Parathyroid adenoma (tissue), 2 donors: ENCODE data around the gene LRRN4.

Experiments
- H2AFZ ChIP-seq: fragments of 300-600 bp; sonication (generic); one replicate; pipeline ENCODE4 v1.7.0; 2017; ENCODE audit warnings: antibody characterized with exemption, mild to moderate bottlenecking
- H3K27ac ChIP-seq: fragments of 300-600 bp; sonication (generic); one replicate; pipeline ENCODE4 v1.7.0; 2017
- H3K27me3 ChIP-seq: fragments of 300-600 bp; sonication (generic); one replicate; pipeline ENCODE4 v1.7.0; 2017; ENCODE audit warnings: low read length; ENCODE audit not compliant: control insufficient read depth, insufficient read depth
- H3K36me3 ChIP-seq: fragments of 300-600 bp; sonication (generic); one replicate; pipeline ENCODE4 v1.7.0; 2017; ENCODE audit warnings: low read length; ENCODE audit not compliant: control insufficient read depth, insufficient read depth
- H3K4me1 ChIP-seq: fragments of 300-600 bp; sonication (generic); one replicate; pipeline ENCODE4 v1.7.0; 2017; ENCODE audit warnings: control low read depth
- H3K4me2 ChIP-seq: fragments of 300-600 bp; sonication (generic); one replicate; pipeline ENCODE4 v1.7.0; 2017; ENCODE audit warnings: low read length
- H3K4me3 ChIP-seq: fragments of 300-600 bp; sonication (generic); one replicate; pipeline ENCODE4 v1.7.0; 2017; ENCODE audit warnings: low read depth, low read length
- H3K79me2 ChIP-seq: fragments of 300-600 bp; sonication (generic); one replicate; pipeline ENCODE4 v1.7.0; 2017; ENCODE audit warnings: control low read depth
- H3K9ac ChIP-seq: fragments of 300-600 bp; sonication (generic); one replicate; pipeline ENCODE4 v1.7.0; 2017; ENCODE audit warnings: mild to moderate bottlenecking
- H3K9me3 ChIP-seq: fragments of 300-600 bp; sonication (generic); one replicate; pipeline ENCODE4 v1.7.0; 2017; ENCODE audit warnings: low read length; ENCODE audit not compliant: control insufficient read depth
- CTCF ChIP-seq: fragments of 300-600 bp; sonication (generic); IDR thresholded peaks from one replicate; pipeline ENCODE4 v1.7.0; 2017; ENCODE audit warnings: antibody characterized with exemption, mild to moderate bottlenecking
- donor health status: primary hyperparathyroidism.

LRRN4 gene

GRCh38 chr20:6074784-6075183 lies 20.9 kb upstream of the LRRN4 start:
- H3K4me2 ChIP-seq, result no peak overlapping the region
- no peaks in the 10 kb centered on the region for H3K9me3 ChIP-seq
- no peak for TF ChIP-seq CTCF
- no peaks in the 10 kb centered on the region for H3K36me3 ChIP-seq
- H3K4me3 ChIP-seq, result no peak overlapping the region
- no peaks in the 10 kb centered on the region for H3K4me1 ChIP-seq
- H3K79me2 ChIP-seq, result no peaks in the 10 kb centered on the region
- no peaks in the 10 kb centered on the region for H3K27me3 ChIP-seq
- H2AFZ ChIP-seq, result no peak overlapping the region
- no peak overlapping the region for H3K9ac ChIP-seq
- H3K27ac ChIP-seq, result no peak overlapping the region

GRCh38 chr20:6074145-6074561 lies 20.3 kb upstream of the LRRN4 start:
- Histone ChIP-seq H3K9me3 (no peaks in the 10 kb centered on the region), H3K4me2 (no peak overlapping the region), H3K79me2 (no peaks in the 10 kb centered on the region), H2AFZ (no peak overlapping the region), H3K4me3 (no peak overlapping the region), H3K9ac (no peak overlapping the region), H3K27ac (no peak overlapping the region), H3K4me1 (no peaks in the 10 kb centered on the region), H3K27me3 (no peaks in the 10 kb centered on the region), H3K36me3 (no peaks in the 10 kb centered on the region)
- no peak for TF ChIP-seq CTCF

- Histone ChIP-seq H2AFZ (no peak overlapping the region), H3K9ac (no peak overlapping the region), H3K4me3 (no peak overlapping the region), H3K27me3 (no peaks in the 10 kb centered on the region), H3K4me2 (no peak overlapping the region), H3K9me3 (no peaks in the 10 kb centered on the region), H3K79me2 (no peaks in the 10 kb centered on the region), H3K27ac (no peak overlapping the region), H3K4me1 (no peaks in the 10 kb centered on the region), H3K36me3 (no peaks in the 10 kb centered on the region)
- no peak for TF ChIP-seq CTCF
Observed at GRCh38 chr20:6070829-6071695, 17.2 kb upstream of the LRRN4 start.

GRCh38 chr20:6069669-6070068 lies 15.8 kb upstream of the LRRN4 start:
- Histone ChIP-seq H3K4me2 (no peak overlapping the region), H3K79me2 (no peaks in the 10 kb centered on the region), H3K27me3 (no peaks in the 10 kb centered on the region), H2AFZ (no peak overlapping the region), H3K9ac (no peak overlapping the region), H3K4me3 (no peak overlapping the region), H3K27ac (no peak overlapping the region), H3K36me3 (no peaks in the 10 kb centered on the region), H3K4me1 (no peaks in the 10 kb centered on the region), H3K9me3 (no peaks in the 10 kb centered on the region)
- no peak for TF ChIP-seq CTCF
